SH-SY5Y (cell line): ENCODE measurements around the gene MUC2.

Source experiments
- GATA2 ChIP-seq: IDR thresholded peaks from 2 replicates; pipeline ENCODE4 v1.6.1; 2011; ENCODE audit warnings: mild to moderate bottlenecking, low read depth, low read length
- GATA3 ChIP-seq: IDR thresholded peaks from 2 replicates; pipeline ENCODE4 v1.6.1; 2011; ENCODE audit warnings: low read depth, mild to moderate bottlenecking, low read length, moderate library complexity

MUC2 gene

DNA sequence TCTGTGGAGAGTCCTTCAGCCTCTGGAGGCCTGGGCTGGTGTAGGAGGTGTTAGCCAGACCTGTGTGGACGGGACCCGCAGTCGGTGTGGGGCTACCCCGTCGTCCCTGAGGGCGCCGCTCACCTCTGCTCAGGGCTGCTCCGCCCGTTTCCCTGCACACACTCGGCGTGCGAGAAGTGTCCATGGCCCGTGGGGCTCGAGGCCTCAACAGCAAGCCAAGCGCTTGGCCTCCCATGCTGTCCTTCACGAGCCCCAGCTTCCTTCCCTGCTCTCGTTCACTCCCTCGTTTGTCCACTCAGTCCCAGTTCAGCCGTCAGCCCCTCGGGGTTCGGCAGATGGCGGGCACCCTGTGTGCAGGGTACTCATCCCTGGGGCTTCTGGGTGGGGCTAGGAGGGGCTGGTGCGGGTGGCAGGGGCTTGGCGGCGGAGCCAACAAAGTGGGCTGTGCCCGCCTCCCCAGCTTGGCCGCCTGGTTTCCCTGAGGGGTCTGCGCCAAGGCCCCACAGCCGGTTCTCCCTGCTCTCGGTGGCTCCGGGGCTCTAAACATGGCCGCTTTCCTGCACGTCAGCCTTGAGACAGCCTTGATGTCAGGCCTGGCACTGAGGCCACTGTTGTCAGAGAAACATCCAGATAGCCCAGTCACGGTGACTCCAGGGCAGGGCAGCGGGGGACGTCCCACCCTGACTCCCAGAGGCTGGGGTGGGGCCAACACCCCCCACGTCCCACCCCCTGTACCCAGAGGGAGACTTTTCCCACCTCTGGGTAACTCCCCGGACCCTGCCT, 41.5 kb upstream of the MUC2 start:
- TF ChIP-seq GATA2: no peak
- no peak for TF ChIP-seq GATA3

DNA sequence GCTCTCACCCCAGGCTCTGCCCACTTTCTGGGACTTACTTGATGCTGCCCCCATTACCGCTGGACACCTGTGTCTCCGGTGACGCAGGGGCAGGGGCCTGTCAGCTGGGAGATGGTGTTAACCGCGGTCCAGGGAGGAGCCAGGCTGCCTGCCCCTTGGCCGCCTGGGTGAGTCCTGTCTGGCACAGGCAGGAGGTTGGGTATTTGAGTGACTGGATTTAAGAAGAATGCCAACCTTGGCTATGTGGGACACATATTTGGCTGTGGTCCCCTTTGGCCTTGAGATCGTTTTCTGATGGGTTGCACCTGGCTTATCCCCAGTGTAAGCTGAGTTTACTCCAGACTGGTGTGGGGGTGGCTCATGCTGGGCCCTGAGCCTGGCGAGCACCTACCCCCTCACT, 40.7 kb upstream of the MUC2 start:
- TF ChIP-seq GATA3 (no peak), GATA2 (no peak)

DNA sequence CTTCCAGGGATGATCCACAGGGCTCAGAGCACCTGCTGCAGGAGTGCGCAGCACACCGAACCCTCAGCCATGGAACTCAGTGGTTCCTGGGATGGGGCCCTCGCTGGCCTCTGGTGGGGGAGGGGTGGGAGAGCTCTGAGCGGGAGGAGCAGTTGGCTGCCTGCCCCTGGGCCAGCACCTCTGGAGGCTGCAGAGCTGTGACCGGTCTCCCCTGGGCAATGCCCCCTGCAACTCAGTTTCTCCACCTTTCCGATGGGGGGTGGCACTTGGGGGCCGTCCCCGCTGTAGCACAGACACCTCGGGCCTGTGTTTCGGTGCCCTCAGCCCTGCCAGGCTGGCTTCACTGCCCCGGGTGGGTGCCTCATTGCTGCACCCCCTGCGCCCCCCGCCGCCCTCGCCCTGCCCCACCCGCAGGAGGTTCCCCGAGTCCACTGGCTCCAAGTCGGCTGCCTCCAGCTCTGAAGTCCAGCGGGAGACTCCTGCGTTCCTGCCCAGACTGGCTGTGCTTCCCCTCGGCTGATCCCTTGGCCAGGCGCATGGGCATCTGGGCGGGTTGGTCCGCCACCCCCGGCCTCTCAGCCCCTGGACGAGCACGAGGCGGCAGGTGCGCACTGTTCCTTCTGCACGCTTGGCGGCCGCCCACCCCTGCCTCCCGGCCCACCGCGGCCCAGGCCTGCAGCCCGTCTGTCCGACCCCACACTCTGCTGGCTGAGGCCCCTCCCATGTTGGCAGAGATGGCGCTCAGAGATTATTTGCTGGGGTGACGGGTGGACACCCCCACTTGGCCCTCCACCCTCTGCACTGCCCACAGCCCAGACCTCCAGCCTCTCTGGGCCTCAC, 40.0 kb upstream of the MUC2 start:
- no peak for TF ChIP-seq GATA3
- TF ChIP-seq GATA2: no peak

DNA sequence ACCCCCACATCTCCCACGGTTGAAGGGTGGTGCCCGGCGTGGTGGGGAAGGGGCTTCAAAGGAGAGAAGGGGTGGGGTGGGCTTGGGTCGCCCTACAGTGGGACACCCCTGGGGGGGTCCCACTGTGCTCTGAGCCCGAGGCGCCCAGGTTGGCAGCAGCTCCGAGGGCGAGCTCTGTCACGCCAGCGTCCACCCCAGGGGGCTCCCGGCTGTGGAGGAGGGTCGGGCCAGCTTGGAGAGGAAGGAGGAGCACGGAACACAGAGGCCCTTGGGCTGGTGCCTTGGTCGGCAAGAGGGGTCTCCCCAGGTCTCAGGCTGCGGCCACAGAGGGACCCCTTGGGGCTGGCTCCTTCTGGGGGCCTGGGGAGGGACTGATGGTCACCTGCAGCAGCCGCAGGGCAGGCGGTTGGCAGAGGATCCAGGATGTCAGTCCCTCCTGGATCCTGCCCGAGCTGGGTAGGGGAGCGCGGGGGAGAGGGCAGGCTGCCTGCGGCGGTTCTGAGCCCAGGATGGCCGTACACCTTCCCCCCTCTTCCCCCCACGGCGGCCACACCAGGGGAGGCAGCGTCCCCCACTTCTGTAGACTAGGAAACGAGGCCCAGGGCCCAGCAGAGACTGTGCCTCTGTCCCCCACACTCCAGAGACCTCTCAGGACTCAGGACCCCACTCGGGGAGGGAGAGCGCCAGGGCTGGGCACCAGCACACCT, 38.9 kb upstream of the MUC2 start:
- TF ChIP-seq GATA3: no peak

DNA sequence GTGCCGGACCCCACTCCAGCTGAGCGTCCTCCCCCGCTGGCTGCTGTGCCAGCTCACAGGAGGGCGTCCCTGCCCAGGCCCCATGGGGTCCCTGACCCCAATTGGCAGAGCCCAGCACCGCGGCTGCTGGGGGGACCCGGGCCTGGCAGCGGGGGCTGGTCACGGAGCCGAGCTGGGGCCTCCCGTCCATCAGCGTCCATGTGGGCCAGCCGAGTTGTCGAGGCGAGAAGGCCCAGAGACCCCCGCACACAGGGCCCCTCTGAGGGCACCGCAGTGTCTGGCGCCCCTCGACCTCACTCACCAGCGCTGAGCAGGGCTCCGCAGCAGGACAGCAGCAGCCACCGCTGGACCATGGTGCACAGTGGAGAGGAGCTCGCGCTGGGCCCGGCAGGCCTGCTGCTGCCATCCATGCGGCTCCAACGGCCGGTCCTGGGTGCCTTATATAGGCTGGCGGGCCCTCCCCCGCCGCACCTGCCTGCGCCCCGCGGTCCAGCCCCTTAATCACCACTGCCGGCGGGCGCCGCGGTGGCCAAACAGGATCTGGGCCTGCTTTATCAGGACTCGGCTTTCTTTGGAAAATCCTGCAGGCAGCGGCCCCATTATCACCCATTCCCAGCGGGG, 38.3 kb upstream of the MUC2 start, which contains the start of gene MUC6:
Gene MUC6, minus strand, starts transcription at position 416 of the 621 bp plus-strand sequence. Its CDS starts 63 bp downstream, at position 353.
- TF ChIP-seq GATA3: no peak
- TF ChIP-seq GATA2: no peak

DNA sequence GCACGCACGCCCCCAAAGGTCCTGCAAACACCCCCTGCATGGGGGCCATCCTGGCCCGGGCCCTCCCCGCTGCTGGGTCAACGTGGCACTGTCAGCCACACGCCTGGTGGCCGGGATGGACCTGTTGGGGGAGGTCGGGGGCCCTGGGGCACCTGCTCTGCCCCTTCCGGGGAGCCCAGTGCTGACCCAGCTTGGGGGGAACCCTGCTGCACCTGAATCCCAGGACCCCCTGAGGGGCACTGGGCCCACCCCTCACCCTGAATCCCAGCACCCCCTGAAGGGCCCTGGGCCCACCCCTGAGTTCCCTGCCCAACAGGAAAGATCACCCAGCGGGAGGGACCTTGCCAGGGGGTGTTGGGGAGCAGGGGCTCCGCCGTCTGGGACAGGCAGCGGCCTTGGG, 37.7 kb upstream of the MUC2 start:
- TF ChIP-seq GATA3 (no peak), GATA2 (no peak)

DNA sequence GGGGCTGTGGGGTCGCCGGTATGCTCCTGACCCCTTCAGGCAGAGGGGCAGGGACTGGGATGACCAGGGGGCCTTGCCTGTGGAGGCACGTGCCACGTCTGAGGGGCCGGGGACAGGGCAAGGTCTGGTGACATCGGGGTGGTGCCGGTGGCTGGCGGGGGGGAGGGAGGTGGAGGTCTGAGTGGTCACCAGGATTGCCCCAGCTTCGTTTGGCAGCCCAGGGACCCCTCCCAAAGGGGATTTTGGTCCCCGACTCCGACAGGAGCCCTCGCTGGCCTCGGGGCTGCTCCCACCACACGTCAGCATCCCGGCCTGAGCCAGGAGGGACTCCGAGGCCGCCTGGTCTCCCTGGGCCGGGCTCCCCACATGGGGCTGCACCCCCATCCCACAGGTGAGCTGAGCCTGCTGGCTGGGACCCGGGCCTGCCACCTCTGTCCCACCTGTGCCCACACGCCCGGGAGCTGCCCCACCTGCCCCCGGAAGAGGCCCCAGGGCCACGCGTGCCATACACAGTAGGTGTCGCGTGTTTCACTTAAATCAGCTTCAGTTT, 37.1 kb upstream of the MUC2 start:
- no peak for TF ChIP-seq GATA3
- no peak for TF ChIP-seq GATA2

DNA sequence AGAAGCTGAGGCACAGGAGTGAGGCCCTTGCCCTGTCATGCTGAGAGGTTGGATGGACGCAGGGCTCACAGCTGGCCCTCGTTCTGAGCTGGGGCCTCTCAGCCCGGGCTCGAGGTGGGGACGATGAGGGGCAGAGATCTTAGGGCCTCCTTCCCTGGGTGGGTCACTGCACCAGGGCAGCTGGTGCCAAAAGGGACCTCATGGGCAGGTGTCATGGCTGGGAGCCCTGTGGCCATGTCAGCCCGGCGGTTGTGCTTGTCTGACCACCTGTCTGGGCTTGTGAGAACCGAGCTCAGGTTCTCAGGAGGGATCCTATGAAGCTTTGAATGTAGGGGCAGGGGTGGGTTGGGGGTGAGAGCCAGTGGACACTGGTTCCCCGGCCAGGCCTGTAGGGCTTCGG, 36.3 kb upstream of the MUC2 start:
- no peak for TF ChIP-seq GATA2
- no peak for TF ChIP-seq GATA3

DNA sequence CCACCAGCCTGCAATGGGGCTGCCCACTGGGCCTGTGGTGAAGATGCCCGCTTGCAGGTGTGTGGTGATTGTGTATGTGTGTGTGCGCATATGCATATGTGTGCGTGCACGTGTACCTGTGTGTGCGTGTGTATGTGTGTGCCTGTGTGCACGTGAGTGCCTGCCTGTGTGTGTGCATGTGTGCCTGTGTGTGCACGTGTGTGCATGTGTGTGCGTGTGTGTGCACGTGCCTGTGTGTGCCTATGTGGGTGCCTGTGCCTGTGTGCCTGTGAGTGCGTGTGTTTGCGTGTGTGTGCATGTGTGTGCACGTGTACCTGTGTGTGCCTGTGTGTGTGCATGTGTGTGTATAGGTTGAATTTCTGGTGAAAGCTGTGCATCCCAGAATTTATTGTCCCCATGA, 35.8 kb upstream of the MUC2 start:
- no peak for TF ChIP-seq GATA3
- no peak for TF ChIP-seq GATA2

DNA sequence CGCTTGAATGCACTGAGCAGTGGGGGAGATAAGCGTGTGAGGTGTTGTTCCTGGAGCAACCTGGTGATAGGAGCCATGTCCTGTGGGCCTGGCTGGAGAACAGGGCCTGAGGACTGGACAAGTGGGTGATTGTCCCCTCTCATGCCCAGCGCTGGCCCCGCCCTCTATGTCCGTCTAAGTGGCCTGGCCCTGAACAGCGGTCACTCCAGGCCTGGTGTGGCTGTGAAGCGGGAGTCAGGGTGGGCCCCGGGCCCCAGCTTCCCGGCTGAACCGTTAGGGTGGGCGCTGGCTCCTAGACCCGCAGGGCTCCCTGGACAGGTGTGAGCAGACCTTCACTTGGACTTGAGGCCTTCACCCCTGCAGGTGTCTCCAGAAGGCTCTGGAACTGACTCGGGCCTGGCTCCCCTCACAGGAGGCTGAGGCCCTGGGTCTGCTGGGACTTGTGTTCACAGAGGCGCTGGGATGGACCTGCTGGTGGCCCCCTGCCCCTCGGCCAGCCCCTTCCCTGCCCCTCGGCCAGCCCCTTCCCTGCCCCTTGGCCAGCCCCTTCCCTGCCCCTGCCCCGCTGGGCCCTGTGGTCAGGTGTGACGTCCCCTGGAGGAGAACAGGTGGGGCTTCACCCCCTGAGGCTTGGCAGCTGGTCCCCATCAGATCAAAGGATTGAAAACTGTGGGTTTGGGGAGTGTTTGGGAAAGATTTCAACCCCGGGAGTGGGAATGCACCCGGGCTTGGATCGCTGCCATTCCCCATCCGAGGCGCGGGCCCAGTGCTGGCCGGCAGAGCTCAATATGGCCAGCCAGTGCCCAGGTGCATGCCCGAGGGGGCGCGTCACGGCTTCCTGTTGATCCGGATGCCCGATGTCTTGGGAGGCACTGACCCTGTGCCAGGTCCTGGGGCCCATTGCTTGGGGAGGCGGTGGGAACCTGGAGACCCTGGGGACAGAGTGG, 34.9 kb upstream of the MUC2 start:
- TF ChIP-seq GATA2: no peak
- no peak for TF ChIP-seq GATA3

DNA sequence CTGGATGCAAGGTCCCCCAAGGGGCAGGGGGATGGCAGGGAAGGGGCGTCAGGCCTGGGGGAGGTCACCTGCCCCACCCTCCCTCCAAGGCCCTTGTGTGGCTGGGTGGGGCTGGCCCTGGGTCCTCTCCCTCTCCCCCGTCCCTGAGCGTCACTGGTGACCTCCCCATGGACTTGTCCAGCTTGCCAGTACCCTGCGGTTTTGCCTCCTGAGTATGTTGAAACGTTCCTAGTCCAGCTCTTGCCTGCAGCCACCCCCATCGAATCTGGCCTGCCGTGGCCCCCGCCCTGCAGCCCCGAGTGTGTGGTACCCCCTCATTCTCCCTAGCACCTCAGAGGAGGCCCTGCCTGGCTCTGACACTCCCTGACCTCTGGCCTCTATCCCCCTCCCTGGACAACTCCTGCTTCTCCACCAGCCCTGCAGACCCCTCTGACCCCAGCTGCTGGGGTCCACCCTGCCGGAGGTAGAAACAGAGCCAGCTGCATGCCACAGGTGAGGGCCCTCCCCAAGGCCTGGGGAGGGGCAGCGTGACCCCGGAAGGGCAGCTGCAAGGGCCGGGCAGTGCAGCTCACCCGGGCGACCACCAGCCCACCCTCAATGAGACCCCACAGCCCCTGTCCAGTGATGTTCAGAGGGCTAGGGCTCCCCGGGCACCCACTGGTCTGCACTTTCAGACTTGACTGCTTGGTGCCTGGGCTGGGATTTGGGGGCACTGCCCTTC, 34.1 kb upstream of the MUC2 start:
- TF ChIP-seq GATA2 (no peak), GATA3 (no peak)

DNA sequence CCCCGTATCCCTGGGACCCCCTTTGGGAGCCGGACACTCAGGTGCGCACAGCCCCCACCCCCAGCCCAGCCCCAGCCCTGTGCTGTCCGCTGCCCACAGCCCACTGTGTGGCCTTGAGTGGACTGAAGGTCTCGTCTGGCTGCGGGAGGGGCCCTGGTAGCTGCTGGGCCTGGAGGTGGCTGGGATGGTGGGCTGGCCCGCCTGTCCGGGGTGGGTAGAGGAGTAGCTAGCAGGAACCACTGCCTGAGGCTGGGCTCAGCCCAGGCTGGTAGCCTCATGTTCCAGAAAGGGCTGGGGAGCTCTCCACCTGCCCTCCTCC, 33.6 kb upstream of the MUC2 start:
- no peak for TF ChIP-seq GATA3
- TF ChIP-seq GATA2: no peak
